Measurements from ENCODE around the gene SLC27A3. TPM values are rescaled to one million over a fixed set of nuclear protein-coding genes. Genes with fewer than 3 reads are reported as not detected.

SLC27A3 gene
- total and polyA plus RNA-seq, 9 of the 15 experiments (the other 6 are each of a cell fraction or from before 2014, with no cell fraction given), result 0.57 to 5.2 (median 2.8) TPM

- no peak overlapping the region for H3K4me2 ChIP-seq (ENCODE audit: insufficient read depth, low read length)
- H3K27me3 ChIP-seq (ENCODE audit: control insufficient read depth in 2 of 2, insufficient read depth in 2 of 2, low read length in 2 of 2), result no peaks in the 10 kb centered on the region
- WGBS (ENCODE audit: insufficient coverage, low coverage, missing lambda C conversion rate), result 51% methylated on average over 6 of the region's 6 CpGs
- BruUV-seq (replicated peaks), result no TSS peak
- no peaks in the 10 kb centered on the region for H4K20me1 ChIP-seq (replicated peaks; ENCODE audit: control insufficient read depth, insufficient read depth, low read length)
- no peak overlapping the region for H2AFZ ChIP-seq (ENCODE audit: low read depth, low read length)
- ATAC-seq (peak; percentile 100), DNase-seq (ENCODE audit: extremely low read depth in 1 of 4, low spot score in 3 of 4) (peak; percentile 80 to 84 (median 82)), FAIRE-seq (peak; percentile 91)
- H3K9me1 ChIP-seq (ENCODE audit: control insufficient read depth, insufficient read depth, low read length), result no peaks in the 10 kb centered on the region
- in situ Hi-C loops (cut with MboI), result loop anchor here (5.0 to 10.0 kb wide), 2 partner anchors 52 to 395 kb away; partner anchors contain the start of gene S100A9
- ChIA-PET CTCF (ENCODE audit: low intra/inter-chr PET ratio) (interaction anchor here (0.5 to 2.3 kb wide), 5 partner anchors 64 to 239 kb away, joined by 3 to 18 read pairs (median 3); partner anchors contain the start of gene NPR1), POLR2A (interaction anchor here (1.4 kb wide), 1 partner anchor 8 kb away, joined by 4 read pairs; no protein-coding TSS in a partner anchor)
- no peaks in the 10 kb centered on the region; a peak in 3 of 5 replicates for H3K4me1 ChIP-seq (replicated peaks in 1 of 2; ENCODE audit: control insufficient read depth in 2 of 2, insufficient read depth in 2 of 2, low read length in 2 of 2)
- no peaks in the 10 kb centered on the region for H3K9me3 ChIP-seq (replicated peaks; ENCODE audit: control insufficient read depth, insufficient read depth, low read depth, low read length)
- no peak overlapping the region for H3K27ac ChIP-seq (ENCODE audit: extremely low read depth, low read depth, low read length)
- no peak overlapping the region for H3K4me3 ChIP-seq
- H3K36me3 ChIP-seq (ENCODE audit: control insufficient read depth, insufficient read depth, low read length), result peaks cover 70% of the 10 kb centered on the region
- intact Hi-C loops (cut with micrococcal nuclease), result loop anchor here (1.0 to 5.0 kb wide), 3 partner anchors 72 to 238 kb away; partner anchors contain the start of gene S100A2
- H3K9ac ChIP-seq (ENCODE audit: insufficient read depth in 1 of 2, low read depth in 2 of 2, low read length in 2 of 2), result no peak overlapping the region
- H3K79me2 ChIP-seq (ENCODE audit: control insufficient read depth, insufficient read depth, low read length), result no peaks in the 10 kb centered on the region
- TF ChIP-seq ILF3 (IDR thresholded peaks at IDR 0.05; ENCODE audit: borderline replicate concordance) (no peak), CC2D1A (IDR thresholded peaks at IDR 0.05) (peak; percentile 11; the same call in 1 of the 2 replicates), ZNF589 (CRISPR knock-in tag; IDR thresholded peaks at IDR 0.05; ENCODE audit: low read depth) (no peak), RBM17 (IDR thresholded peaks at IDR 0.05; ENCODE audit: borderline replicate concordance, low read depth, low read length) (no peak), IRF9 (tag; IDR thresholded peaks at IDR 0.05) (no peak), KLF16 (IDR thresholded peaks at IDR 0.05) (peak; percentile 43; the same call in 1 of the 2 replicates), L3MBTL2 (IDR thresholded peaks at IDR 0.05) (0 out of 2 replicates have a peak, but pooled peaks have one; percentile 35), NR2F6 (CRISPR knock-in tag; IDR thresholded peaks at IDR 0.05) (no peak), GATA2 (CRISPR knock-in tag; IDR thresholded peaks at IDR 0.05) (no peak), RHOXF2B (CRISPR knock-in tag; conservative IDR thresholded peaks at IDR 0.05) (no peak), ZKSCAN8 (CRISPR knock-in tag; IDR thresholded peaks at IDR 0.05) (no peak), SOX6 (IDR thresholded peaks at IDR 0.05) (peak; percentile 42; the same call in 1 of the 2 replicates), ATF2 (CRISPR knock-in tag; IDR thresholded peaks at IDR 0.05) (no peak), RREB1 (CRISPR knock-in tag; IDR thresholded peaks at IDR 0.05) (no peak), ZNF24 (IDR thresholded peaks at IDR 0.05) (peak; percentile 36; the same call in 1 of the 2 replicates)
Observed at GRCh38 chr1:153749408-153750005, 25.7 kb upstream of the SLC27A3 start.

All from K562 (cell line).